Suprapubic skin (tissue), 4 donors: ENCODE measurements around the gene MIA2. TPM values are rescaled to one million over a fixed set of nuclear protein-coding genes. Genes with fewer than 3 reads are reported as not detected.

ENCODE experiments used
- DNase-seq, 2 donors: peaks; one replicate each; pipeline ENCODE4 v3.0.0-alpha.2; 2019; ENCODE audit warnings: low spot score in 2 of 2
- H3K27ac ChIP-seq: fragments of 200-600 bp; sonication (generic); one replicate; pipeline ENCODE4 v1.5.1; 2019
- H3K27me3 ChIP-seq: fragments of 200-600 bp; sonication (generic); one replicate; pipeline ENCODE4 v1.5.1; 2019
- H3K36me3 ChIP-seq: fragments of 200-600 bp; sonication (generic); one replicate; pipeline ENCODE4 v1.5.1; 2019
- H3K4me1 ChIP-seq: fragments of 200-600 bp; sonication (generic); one replicate; pipeline ENCODE4 v1.5.1; 2019
- H3K4me3 ChIP-seq: fragments of 200-600 bp; sonication (generic); one replicate; pipeline ENCODE4 v1.5.1; 2019; ENCODE audit warnings: mild to moderate bottlenecking
- H3K9me3 ChIP-seq: fragments of 200-600 bp; sonication (generic); one replicate; pipeline ENCODE4 v1.5.1; 2019
- CTCF ChIP-seq, 2 donors: fragments of 200-600 bp in 1 of 2; fragments of 450-650 bp in 1 of 2; sonication (generic) in 1 of 2; IDR thresholded peaks; one replicate each; pipeline ENCODE4 v1.5.1; 2016 to 2019; ENCODE audit warnings: antibody characterized with exemption in 2 of 2, mild to moderate bottlenecking in 1 of 2, moderate library complexity in 1 of 2
- EP300 ChIP-seq: sonication (generic); formaldehyde crosslinking; IDR thresholded peaks from one replicate; pipeline ENCODE4 v1.6.1; 2017; ENCODE audit warnings: antibody characterized with exemption
- POLR2A ChIP-seq, 2 donors: fragments of 450-650 bp; IDR thresholded peaks; one replicate each; pipeline ENCODE4 v1.6.1; 2017; ENCODE audit warnings: antibody characterized with exemption in 2 of 2, mild to moderate bottlenecking in 2 of 2, moderate library complexity in 2 of 2
- POLR2AphosphoS5 ChIP-seq, 3 donors: sonication (generic); formaldehyde crosslinking; IDR thresholded peaks; one replicate each; pipeline ENCODE4 v1.6.1; 2017; ENCODE audit warnings: antibody characterized with exemption in 3 of 3
- WGBS: methylation state at CpG from one replicate; pipeline ENCODE4 v1.1.5; 2018; 5-methylcytosine and 5-hydroxymethylcytosine counted together
- total RNA-seq, 4 donors: library from RNA; depleted of rRNA; stranded (reverse); fragments of >200 nt; gene quantifications; one replicate each; pipeline ENCODE4 v1.1.0, GENCODE V29; 2016

MIA2 gene
- total RNA-seq, 4 donors from 2014 or later: 15.3 to 19.4 (median 18.0) TPM

- no peaks in the 10 kb centered on the region for H3K9me3 ChIP-seq
- no peaks in the 10 kb centered on the region for H3K27me3 ChIP-seq
- H3K36me3 ChIP-seq: peaks cover 30% of the 10 kb centered on the region
- H3K4me3 ChIP-seq: no peak overlapping the region
- H3K4me1 ChIP-seq: no peaks in the 10 kb centered on the region
- DNase-seq: no peak
- WGBS: 92% methylated on average over 4 of the region's 4 CpGs
- H3K27ac ChIP-seq: no peak overlapping the region
- TF ChIP-seq EP300 (no peak), POLR2AphosphoS5 (IDR thresholded peaks at IDR 0.05) (no peak), CTCF (IDR thresholded peaks at IDR 0.05) (no peak), POLR2A (IDR thresholded peaks at IDR 0.05) (no peak)
These were observed 68.6 kb downstream of the MIA2 start for GRCh38 chr14:39302124-39302810.

GRCh38 chr14:39303115-39303514 is 69.4 kb downstream of the MIA2 start:
- Histone ChIP-seq H3K27me3 (no peaks in the 10 kb centered on the region), H3K27ac (no peak overlapping the region), H3K4me1 (no peaks in the 10 kb centered on the region), H3K9me3 (no peaks in the 10 kb centered on the region), H3K36me3 (peaks cover 26% of the 10 kb centered on the region), H3K4me3 (no peak overlapping the region)
- TF ChIP-seq CTCF (IDR thresholded peaks at IDR 0.05) (no peak), EP300 (no peak), POLR2AphosphoS5 (IDR thresholded peaks at IDR 0.05) (no peak), POLR2A (IDR thresholded peaks at IDR 0.05) (no peak)
- 88% methylated on average over 1 of the region's 1 CpG for WGBS
- DNase-seq: no peak

GRCh38 chr14:39307815-39308214 is 74.1 kb downstream of the MIA2 start:
- no peak for TF ChIP-seq POLR2AphosphoS5 (IDR thresholded peaks at IDR 0.05)
- Histone ChIP-seq H3K36me3 (peaks cover 24% of the 10 kb centered on the region), H3K27me3 (no peaks in the 10 kb centered on the region), H3K27ac (no peak overlapping the region), H3K4me1 (no peaks in the 10 kb centered on the region), H3K9me3 (no peaks in the 10 kb centered on the region), H3K4me3 (no peak overlapping the region)
- DNase-seq: no peak
- WGBS: 97% methylated on average over 3 of the region's 3 CpGs

GRCh38 chr14:39310051-39310450 is 76.3 kb downstream of the MIA2 start:
- Histone ChIP-seq H3K27me3 (no peaks in the 10 kb centered on the region), H3K36me3 (peaks cover 26% of the 10 kb centered on the region), H3K4me1 (no peaks in the 10 kb centered on the region), H3K27ac (no peak overlapping the region), H3K9me3 (no peaks in the 10 kb centered on the region), H3K4me3 (no peak overlapping the region)
- no peak for DNase-seq
- no peak for TF ChIP-seq EP300
- TF ChIP-seq CTCF (IDR thresholded peaks at IDR 0.05): no peak
- no peak for TF ChIP-seq POLR2AphosphoS5 (IDR thresholded peaks at IDR 0.05)
- TF ChIP-seq POLR2A (IDR thresholded peaks at IDR 0.05): no peak

- no peak for TF ChIP-seq CTCF (IDR thresholded peaks at IDR 0.05)
- no peak for TF ChIP-seq POLR2A (IDR thresholded peaks at IDR 0.05)
- no peak for TF ChIP-seq POLR2AphosphoS5 (IDR thresholded peaks at IDR 0.05)
- no peak for TF ChIP-seq EP300
- 100% methylated on average over 1 of the region's 1 CpG for WGBS
- H3K4me1 ChIP-seq: no peaks in the 10 kb centered on the region
These were observed 82.2 kb downstream of the MIA2 start for GRCh38 chr14:39315859-39316444.

More at GRCh38 chr14:39315859-39316444, 82.2 kb downstream of the MIA2 start:
- Histone ChIP-seq H3K36me3 (peaks cover 39% of the 10 kb centered on the region), H3K27ac (no peak overlapping the region), H3K9me3 (no peaks in the 10 kb centered on the region), H3K27me3 (no peaks in the 10 kb centered on the region), H3K4me3 (no peak overlapping the region)
- DNase-seq: no peak
